Activated CD4-positive, alpha-beta memory T cell treated with anti-CD3 and anti-CD28 coated beads, Interleukin-2, amount 10 ng/mL, durations not matched to agents 7 days and 5 days (primary cell): ENCODE results near the gene ZNF287. TPM values are rescaled to one million over a fixed set of nuclear protein-coding genes. Genes with fewer than 3 reads are reported as not detected.
A peak's percentile ranks its signal among the peaks of the same experiment; 100 is the strongest.

Source experiments
- CTCF ChIA-PET: fragments of 350-600 bp; sonication (Branson Sonifier 250); formaldehyde crosslinking; loops from one replicate; lab custom pipeline; 2021; ENCODE audit warnings: antibody characterized with exemption, inconsistent platforms; lab: Charles Lee
- POLR2A ChIA-PET: fragments of 350-600 bp; sonication (Branson Sonifier 250); formaldehyde crosslinking; loops from one replicate; lab custom pipeline; 2021; ENCODE audit warnings: antibody characterized with exemption; lab: Charles Lee
- DNase-seq: peaks from one replicate; pipeline ENCODE4 v3.0.0-alpha.2; 2020
- H3K27ac Mint-ChIP-seq: one replicate; pipeline ENCODE4 v1.8.0; 2021; ENCODE audit warnings: mild to moderate bottlenecking, mixed read lengths
- H3K27me3 Mint-ChIP-seq: one replicate; pipeline ENCODE4 v1.8.0; 2021; ENCODE audit warnings: mixed read lengths
- H3K36me3 Mint-ChIP-seq: one replicate; pipeline ENCODE4 v1.8.0; 2021; ENCODE audit warnings: low read depth, mixed read lengths
- H3K4me1 Mint-ChIP-seq: one replicate; pipeline ENCODE4 v1.8.0; 2021; ENCODE audit warnings: mixed read lengths
- H3K4me3 Mint-ChIP-seq: one replicate; pipeline ENCODE4 v1.8.0; 2021; ENCODE audit warnings: mild to moderate bottlenecking, mixed read lengths
- H3K9me3 Mint-ChIP-seq: one replicate; pipeline ENCODE4 v1.8.0; 2021; ENCODE audit warnings: mixed read lengths
- total RNA-seq, 2 experiments: library from RNA; stranded (reverse); gene quantifications; one replicate each; pipeline ENCODE4 v1.2.3, GENCODE V29; 2021

The ZNF287 gene
- 1 to 10 TPM; 7.4 TPM for total RNA-seq

DNA sequence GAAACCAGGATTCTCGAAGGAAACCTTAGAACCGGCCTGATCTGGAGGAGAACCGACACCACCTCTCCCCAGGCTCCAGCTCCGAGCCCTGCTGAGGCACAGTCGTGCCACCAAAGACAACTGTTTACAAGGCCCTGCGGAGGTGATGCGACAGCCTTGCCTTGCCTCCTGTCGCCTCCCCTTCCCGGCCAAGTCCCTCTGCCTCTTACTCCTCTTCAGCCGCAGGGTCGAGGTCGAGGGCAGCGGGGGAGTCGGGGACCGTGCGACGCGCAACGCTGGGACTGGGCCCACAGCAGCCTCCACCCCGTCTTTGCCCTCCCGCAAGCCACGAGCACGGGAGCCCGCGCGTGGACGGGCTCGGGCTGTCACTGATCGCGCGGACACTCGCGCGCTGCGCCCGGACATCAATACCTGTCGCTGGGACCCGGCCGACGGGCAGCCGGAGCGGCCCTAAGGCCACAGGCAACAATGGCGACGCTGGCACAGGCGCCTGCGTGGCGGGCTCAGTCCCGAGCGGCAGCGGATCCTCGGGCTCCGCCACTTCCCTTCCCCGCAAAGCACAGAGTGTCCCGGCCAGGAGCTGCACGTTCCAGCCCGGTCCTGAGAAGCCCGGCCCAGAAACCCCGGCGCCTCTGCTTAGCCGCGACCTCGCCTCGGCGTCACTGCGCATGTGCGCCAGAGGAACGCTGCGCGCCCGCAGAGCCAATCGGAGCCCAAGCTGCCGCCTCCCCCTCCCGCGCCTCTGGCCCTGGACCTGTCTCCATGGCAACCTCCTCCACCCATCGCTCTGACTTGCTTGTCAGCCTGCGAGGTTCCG, at the start of gene ZNF287:
TSS of gene ZNF287 (minus strand) at position 664 of the 817 bp plus-strand sequence. CDS start 1,473 bp downstream, outside the sequence.
- peak; percentile 90 for DNase-seq
- Mint-ChIP-seq H3K27me3 (peaks cover 2% of the 10 kb centered on the region), H3K4me1 (peaks cover 19% of the 10 kb centered on the region), H3K4me3 (peak within 1 kb of the TSS; percentile 81), H3K27ac (no peak within 1 kb of the TSS), H3K9me3 (peaks cover 4% of the 10 kb centered on the region), H3K36me3 (peaks cover 13% of the 10 kb centered on the region)
- POLR2A ChIA-PET, result interaction anchor here (1.0 to 2.0 kb wide), 3 partner anchors 16 to 62 kb away, joined by 3 to 10 read pairs (median 3); no protein-coding TSS in a partner anchor
- CTCF ChIA-PET, result interaction anchor here (1.2 to 3.8 kb wide), 4 partner anchors 16 to 33 kb away, joined by 3 to 14 read pairs (median 6); no protein-coding TSS in a partner anchor

DNA sequence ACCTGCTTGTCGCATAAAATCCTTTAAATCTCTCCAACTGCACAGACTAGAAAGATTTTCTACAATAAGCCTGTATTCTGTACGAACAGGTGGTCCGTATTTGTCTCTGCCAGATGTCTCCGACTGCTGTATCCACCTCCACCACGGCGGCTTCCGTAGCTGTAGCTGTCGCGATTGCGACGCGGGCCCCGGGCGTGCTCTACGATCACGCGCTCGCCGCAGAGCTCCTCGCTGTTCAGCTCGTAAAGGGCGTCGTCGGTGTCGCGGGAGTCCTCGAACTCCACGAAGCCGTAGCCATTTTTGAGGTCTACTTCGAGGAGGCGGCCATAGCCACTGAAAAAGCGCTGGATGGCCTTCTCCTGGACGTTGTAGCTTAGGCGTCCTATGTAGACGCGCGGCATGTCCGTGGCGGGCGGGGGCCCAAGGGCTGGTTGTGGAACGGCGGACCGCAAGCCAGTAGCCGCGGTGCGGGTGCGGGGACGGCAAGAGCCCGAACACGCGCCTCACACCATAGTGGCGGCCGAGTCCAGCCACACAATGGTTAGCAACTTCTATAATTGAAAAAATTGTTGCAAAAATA, 48.6 kb upstream of the ZNF287 start:
- H3K36me3 Mint-ChIP-seq, result peaks cover 18% of the 10 kb centered on the region
- H3K9me3 Mint-ChIP-seq, result peaks cover 62% of the 10 kb centered on the region
- CTCF ChIA-PET, result no interaction called here
- no peak for DNase-seq
- H3K27ac Mint-ChIP-seq, result no peak overlapping the region
- H3K27me3 Mint-ChIP-seq, result no peaks in the 10 kb centered on the region
- H3K4me3 Mint-ChIP-seq, result no peak overlapping the region
- POLR2A ChIA-PET, result no interaction called here
- H3K4me1 Mint-ChIP-seq, result no peaks in the 10 kb centered on the region

- no peak for DNase-seq
- Mint-ChIP-seq H3K9me3 (peaks cover 17% of the 10 kb centered on the region), H3K4me3 (no peak overlapping the region), H3K36me3 (no peaks in the 10 kb centered on the region), H3K4me1 (no peaks in the 10 kb centered on the region), H3K27me3 (peaks cover 4% of the 10 kb centered on the region), H3K27ac (no peak overlapping the region)
- CTCF ChIA-PET, result no interaction called here
- POLR2A ChIA-PET, result no interaction called here
These were observed 30.5 kb upstream of the ZNF287 start for GRCh38 chr17:16599537-16599936.

- Mint-ChIP-seq H3K4me1 (peaks cover 2% of the 10 kb centered on the region), H3K9me3 (no peaks in the 10 kb centered on the region), H3K4me3 (no peak overlapping the region), H3K27ac (no peak overlapping the region), H3K36me3 (no peaks in the 10 kb centered on the region), H3K27me3 (peaks cover 12% of the 10 kb centered on the region)
- POLR2A ChIA-PET, result no interaction called here
- CTCF ChIA-PET, result no interaction called here
- DNase-seq, result no peak
These were observed 24.5 kb upstream of the ZNF287 start for GRCh38 chr17:16593356-16594102.

GRCh38 chr17:16589097-16589969, 20.3 kb upstream of the ZNF287 start:
- peaks cover 32% of the 10 kb centered on the region for H3K27me3 Mint-ChIP-seq
- peaks cover 7% of the 10 kb centered on the region for H3K4me1 Mint-ChIP-seq
- H3K36me3 Mint-ChIP-seq, result peaks cover 3% of the 10 kb centered on the region
- ChIA-PET POLR2A (interaction anchor here (0.6 to 2.9 kb wide), 4 partner anchors 9 to 149 kb away, joined by 3 to 15 read pairs (median 3); no protein-coding TSS in a partner anchor), CTCF (interaction anchor here (0.5 to 3.2 kb wide), 16 partner anchors 15 to 266 kb away, joined by 3 to 34 read pairs (median 4); partner anchors contain the start of genes CCDC144A, ZNF287 and ZNF624)
- H3K4me3 Mint-ChIP-seq, result peak overlapping the region; percentile 65
- H3K9me3 Mint-ChIP-seq, result peaks cover 4% of the 10 kb centered on the region
- H3K27ac Mint-ChIP-seq, result no peak overlapping the region
- peak; percentile 92 for DNase-seq

- H3K4me1 Mint-ChIP-seq, result peaks cover 20% of the 10 kb centered on the region
- no peak overlapping the region for H3K4me3 Mint-ChIP-seq
- H3K36me3 Mint-ChIP-seq, result peaks cover 4% of the 10 kb centered on the region
- POLR2A ChIA-PET, result interaction anchor here (1.4 kb wide), 1 partner anchor 50 kb away, joined by 4 read pairs; no protein-coding TSS in a partner anchor
- no peak for DNase-seq
- CTCF ChIA-PET, result no interaction called here
- H3K27me3 Mint-ChIP-seq, result peaks cover 33% of the 10 kb centered on the region
- H3K27ac Mint-ChIP-seq, result no peak overlapping the region
- peaks cover 7% of the 10 kb centered on the region for H3K9me3 Mint-ChIP-seq
These were observed 16.8 kb upstream of the ZNF287 start for GRCh38 chr17:16585796-16586195.

DNA sequence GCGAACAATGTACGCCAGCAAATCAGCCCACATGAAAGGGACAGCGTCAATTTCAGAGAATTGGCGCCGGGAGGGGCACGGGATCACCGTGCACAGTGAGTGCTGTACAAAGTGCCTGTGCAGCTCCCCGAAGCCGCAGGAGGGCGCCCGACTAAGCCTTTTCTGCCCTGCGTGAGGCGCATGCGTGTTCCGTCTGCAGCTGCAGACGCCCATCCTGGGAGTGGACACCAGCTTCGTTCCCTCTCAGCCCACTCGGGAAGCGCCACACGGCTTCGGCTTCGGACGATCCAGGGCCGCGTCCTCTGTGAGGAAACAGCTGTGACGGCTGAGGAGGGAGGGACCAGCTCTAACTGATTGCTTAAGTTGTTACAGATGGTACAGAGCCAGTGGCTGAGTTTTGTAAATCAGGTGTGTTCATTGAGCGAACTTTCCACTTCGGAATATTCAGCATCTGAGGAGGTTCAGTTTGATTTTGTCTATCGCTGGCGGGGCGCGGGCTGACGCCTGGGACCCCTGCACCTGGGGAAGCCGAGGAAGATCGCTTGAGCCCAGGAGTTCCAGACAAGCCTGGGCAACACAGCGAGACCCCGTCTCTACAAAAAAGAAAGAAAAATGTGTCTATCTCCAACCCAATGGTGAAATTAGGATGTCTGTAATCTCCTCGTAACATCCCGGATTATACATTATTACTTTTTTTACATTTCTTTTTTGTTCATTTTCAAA, 15.4 kb upstream of the ZNF287 start:
- peak; percentile 88 for DNase-seq
- Mint-ChIP-seq H3K4me1 (peaks cover 20% of the 10 kb centered on the region), H3K36me3 (peaks cover 6% of the 10 kb centered on the region), H3K4me3 (peak overlapping the region; percentile 65), H3K27me3 (peaks cover 38% of the 10 kb centered on the region), H3K27ac (peak overlapping the region; percentile 12), H3K9me3 (peaks cover 12% of the 10 kb centered on the region)
- POLR2A ChIA-PET, result interaction anchor here (0.6 to 1.2 kb wide), 3 partner anchors 15 to 48 kb away, joined by 3 to 10 read pairs (median 3); no protein-coding TSS in a partner anchor
- CTCF ChIA-PET, result interaction anchor here (0.7 to 3.2 kb wide), 12 partner anchors 15 to 301 kb away, joined by 3 to 22 read pairs (median 3); partner anchors contain the start of genes CCDC144A and ZNF287

- peak overlapping the region; percentile 12 for H3K27ac Mint-ChIP-seq
- H3K4me1 Mint-ChIP-seq, result peaks cover 20% of the 10 kb centered on the region
- ChIA-PET POLR2A (interaction anchor here (1.1 to 1.2 kb wide), 2 partner anchors 14 to 47 kb away, joined by 3 to 10 read pairs; no protein-coding TSS in a partner anchor), CTCF (interaction anchor here (0.7 to 3.2 kb wide), 10 partner anchors 14 to 1326 kb away, joined by 3 to 22 read pairs (median 4); partner anchors contain the start of genes CCDC144A and ZNF287)
- peaks cover 39% of the 10 kb centered on the region for H3K27me3 Mint-ChIP-seq
- peaks cover 13% of the 10 kb centered on the region for H3K9me3 Mint-ChIP-seq
- peaks cover 6% of the 10 kb centered on the region for H3K36me3 Mint-ChIP-seq
- peak overlapping the region; percentile 65 for H3K4me3 Mint-ChIP-seq
- no peak for DNase-seq
These were observed 14.8 kb upstream of the ZNF287 start for GRCh38 chr17:16583781-16584180.

DNA sequence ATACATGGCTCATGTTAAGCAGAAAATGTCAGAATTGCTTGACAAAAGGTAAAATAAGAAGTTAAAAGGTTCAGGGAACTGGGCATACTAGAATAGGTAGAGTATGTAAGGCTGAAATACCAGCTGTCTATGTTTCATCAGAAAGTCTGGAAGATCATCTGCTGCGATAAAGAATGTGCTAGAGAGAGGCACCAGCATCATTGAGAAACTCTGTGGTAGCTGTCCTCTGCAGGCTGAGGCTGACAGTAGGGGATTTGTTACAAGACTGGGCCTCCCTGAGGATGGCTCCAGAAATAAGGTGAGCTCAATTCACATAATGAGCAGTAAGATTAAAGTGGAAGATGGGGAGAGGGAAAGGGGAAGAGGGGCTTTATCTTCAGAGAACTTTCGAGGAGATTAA, 4.5 kb upstream of the ZNF287 start:
- ChIA-PET POLR2A (no interaction called here), CTCF (interaction anchor here (2.0 kb wide), 1 partner anchor 16 kb away, joined by 5 read pairs; no protein-coding TSS in a partner anchor)
- Mint-ChIP-seq H3K27ac (no peak overlapping the region), H3K9me3 (peaks cover 10% of the 10 kb centered on the region), H3K36me3 (no peaks in the 10 kb centered on the region), H3K27me3 (peaks cover 2% of the 10 kb centered on the region), H3K4me1 (peaks cover 9% of the 10 kb centered on the region), H3K4me3 (no peak overlapping the region)
- DNase-seq, result no peak

- H3K4me3 Mint-ChIP-seq, result peak overlapping the region; percentile 81
- peaks cover 11% of the 10 kb centered on the region for H3K36me3 Mint-ChIP-seq
- H3K27me3 Mint-ChIP-seq, result peaks cover 2% of the 10 kb centered on the region
- H3K9me3 Mint-ChIP-seq, result peaks cover 4% of the 10 kb centered on the region
- peaks cover 19% of the 10 kb centered on the region for H3K4me1 Mint-ChIP-seq
- ChIA-PET POLR2A (interaction anchor here (1.0 to 2.0 kb wide), 2 partner anchors 15 to 33 kb away, joined by 3 to 10 read pairs; no protein-coding TSS in a partner anchor), CTCF (interaction anchor here (1.2 to 3.8 kb wide), 4 partner anchors 15 to 33 kb away, joined by 3 to 14 read pairs (median 6); no protein-coding TSS in a partner anchor)
- no peak for DNase-seq
- no peak overlapping the region for H3K27ac Mint-ChIP-seq
These were observed 331 bp upstream of the ZNF287 start for GRCh38 chr17:16569358-16569712.

DNA sequence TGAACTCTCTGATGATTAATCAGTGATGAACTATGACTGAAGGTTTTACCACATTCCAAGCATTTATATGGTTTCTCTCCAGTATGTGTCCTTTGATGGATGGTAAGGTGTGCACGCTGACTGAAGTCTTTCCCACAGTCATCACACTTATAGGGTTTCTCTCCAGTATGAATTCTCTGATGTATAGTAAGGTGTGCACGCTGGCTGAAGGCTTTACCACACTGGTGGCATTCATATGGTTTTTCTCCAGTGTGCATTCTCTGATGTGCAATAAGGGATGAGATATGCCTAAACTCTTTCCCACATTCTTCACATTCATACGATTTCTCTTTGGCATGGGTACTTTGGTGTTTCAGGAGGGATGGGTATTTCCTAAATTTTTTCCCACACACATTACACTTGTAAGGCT, 16.4 kb downstream of the ZNF287 start:
- POLR2A ChIA-PET, result no interaction called here
- CTCF ChIA-PET, result no interaction called here
- Mint-ChIP-seq H3K27me3 (no peaks in the 10 kb centered on the region), H3K4me1 (peaks cover 4% of the 10 kb centered on the region), H3K27ac (no peak overlapping the region), H3K36me3 (peaks cover 52% of the 10 kb centered on the region), H3K9me3 (peaks cover 69% of the 10 kb centered on the region), H3K4me3 (no peak overlapping the region)
- DNase-seq, result no peak
